Epithelial cell of proximal tubule (primary cell): ENCODE measurements around the gene TMEM30A. TPM values are rescaled to one million over a fixed set of nuclear protein-coding genes. Genes with fewer than 3 reads are reported as not detected.

Experiments
- DNase-seq: peaks from one replicate; pipeline ENCODE4 v3.0.0-alpha.2; 2011; ENCODE audit warnings: low read depth
- H3K4me3 ChIP-seq: 2 replicates; pipeline ENCODE4 v1.5.1; 2011; ENCODE audit warnings: low read depth, mild to moderate bottlenecking, low read length
- CTCF ChIP-seq: conservative IDR thresholded peaks from 2 replicates; pipeline ENCODE4 v1.5.1; 2012; ENCODE audit warnings: low read depth, mild to moderate bottlenecking, low read length
- total RNA-seq: library from RNA; depleted of rRNA; stranded (reverse); fragments of >200 nt; gene quantifications from 2 replicates; pipeline ENCODE4 v1.2.3, GENCODE V29; 2015

The TMEM30A gene
- total RNA-seq, 1 donor from 2014 or later, result 73.1 TPM

GRCh38 chr6:75203721-75204120, 80.9 kb downstream of the TMEM30A start:
- TF ChIP-seq CTCF, result no peak
- H3K4me3 ChIP-seq, result no peak overlapping the region
- no peak for DNase-seq

Other genes with a start within 250 kb of the TMEM30A start
- gene COL12A1, start 78.7 kb downstream of the TMEM30A start, total RNA-seq, result 17.5 and 37.7 TPM in 2 replicates
- 322 and 342 TPM in 2 replicates for gene COX7A2, start 41.0 kb downstream of the TMEM30A start, total RNA-seq
- gene FILIP1, start 209.0 kb upstream of the TMEM30A start, total RNA-seq, result under 0.01 and 0.07 TPM in 2 replicates